GM23338 (cell line): ENCODE data around the gene ZPLD1. TPM values are rescaled to one million over a fixed set of nuclear protein-coding genes. Genes with fewer than 3 reads are reported as not detected.

ENCODE experiments used
- ATAC-seq: fragments of 200-7000 bp; cut with Tn5 transposase; 3 replicates; pipeline ENCODE4 v1.9.1; 2020
- DNase-seq: peaks from one replicate; pipeline ENCODE4 v3.0.0-alpha.2; 2015; ENCODE audit warnings: low spot score
- H2AFZ ChIP-seq: fragments of 200-600 bp; sonication (generic); 2 replicates; pipeline ENCODE4 v1.8.0; 2016; ENCODE audit warnings: antibody characterized with exemption, mild to moderate bottlenecking, moderate library complexity
- H3F3A ChIP-seq: fragments of 200-600 bp; sonication (generic); replicated peaks from 2 replicates; pipeline ENCODE4 v1.8.0; 2017; ENCODE audit warnings: antibody characterized with exemption, mixed run types, low read depth
- H3K27ac ChIP-seq: fragments of 200-600 bp; sonication (generic); 2 replicates; pipeline ENCODE4 v1.6.1; 2016; ENCODE audit warnings: low read depth
- H3K27me3 ChIP-seq: fragments of 200-600 bp; sonication (generic); 2 replicates; pipeline ENCODE4 v1.8.0; 2016; ENCODE audit warnings: mild to moderate bottlenecking, mixed run types, moderate library complexity; ENCODE audit not compliant: insufficient read depth
- H3K36me3 ChIP-seq: fragments of 200-600 bp; sonication (generic); 2 replicates; pipeline ENCODE4 v1.8.0; 2016; ENCODE audit warnings: mild to moderate bottlenecking; ENCODE audit not compliant: insufficient read depth
- H3K4me1 ChIP-seq: fragments of 200-600 bp; sonication (generic); 2 replicates; pipeline ENCODE4 v1.8.0; 2016; ENCODE audit warnings: mild to moderate bottlenecking, moderate library complexity; ENCODE audit not compliant: insufficient read depth
- H3K4me2 ChIP-seq: fragments of 200-600 bp; sonication (generic); 2 replicates; pipeline ENCODE4 v1.7.1; 2017; ENCODE audit warnings: mixed run types
- H3K4me3 ChIP-seq: fragments of 200-600 bp; sonication (generic); 2 replicates; pipeline ENCODE4 v1.6.1; 2016; ENCODE audit warnings: mixed run types
- H3K79me2 ChIP-seq: fragments of 200-600 bp; sonication (generic); replicated peaks from 2 replicates; pipeline ENCODE4 v1.8.0; 2017; ENCODE audit warnings: mild to moderate bottlenecking; ENCODE audit not compliant: insufficient read depth
- H3K9me2 ChIP-seq: fragments of 200-600 bp; sonication (generic); 2 replicates; pipeline ENCODE4 v1.8.0; 2017; ENCODE audit not compliant: insufficient read depth
- H4K20me1 ChIP-seq: fragments of 200-600 bp; sonication (generic); replicated peaks from 2 replicates; pipeline ENCODE4 v1.8.0; 2017; ENCODE audit warnings: mild to moderate bottlenecking; ENCODE audit not compliant: insufficient read depth
- H3K27ac Mint-ChIP-seq: 2 replicates; pipeline ENCODE4 v1.8.0; 2020; ENCODE audit warnings: inconsistent platforms, mild to moderate bottlenecking, moderate library complexity, mixed read lengths
- H3K27me3 Mint-ChIP-seq: 3 replicates; pipeline ENCODE4 v1.8.0; 2022; ENCODE audit warnings: low read depth, mild to moderate bottlenecking, moderate library complexity, mixed read lengths, inconsistent platforms; ENCODE audit not compliant: insufficient read depth, poor library complexity
- H3K36me3 Mint-ChIP-seq: 3 replicates; pipeline ENCODE4 v1.8.0; 2021; ENCODE audit warnings: low read depth, mild to moderate bottlenecking, inconsistent platforms, moderate library complexity, mixed read lengths
- H3K4me1 Mint-ChIP-seq: 3 replicates; pipeline ENCODE4 v1.8.0; 2020; ENCODE audit warnings: mild to moderate bottlenecking, inconsistent platforms, mixed read lengths
- H3K4me3 Mint-ChIP-seq: 3 replicates; pipeline ENCODE4 v1.8.0; 2021; ENCODE audit warnings: moderate library complexity, mild to moderate bottlenecking, inconsistent platforms, mixed read lengths
- H3K9me3 Mint-ChIP-seq: 3 replicates; pipeline ENCODE4 v1.8.0; 2020; ENCODE audit warnings: moderate library complexity, mild to moderate bottlenecking, inconsistent platforms, mixed read lengths
- EZH2 ChIP-seq: fragments of 200-600 bp; sonication (generic); IDR thresholded peaks from one replicate; pipeline ENCODE4 v1.8.0; 2017; ENCODE audit warnings: antibody characterized with exemption, mild to moderate bottlenecking, low read depth; ENCODE audit not compliant: unreplicated experiment
- JUNB ChIP-seq: IDR thresholded peaks from one replicate; pipeline ENCODE4 v1.6.1; 2016; ENCODE audit warnings: antibody characterized with exemption; ENCODE audit not compliant: unreplicated experiment
- NANOG ChIP-seq: IDR thresholded peaks from 2 replicates; pipeline ENCODE4 v1.6.1; 2016; ENCODE audit warnings: antibody characterized with exemption, borderline replicate concordance
- POLR2AphosphoS5 ChIP-seq: IDR thresholded peaks from 2 replicates; pipeline ENCODE4 v1.6.1; 2016; ENCODE audit warnings: antibody characterized with exemption, low read depth
- STAT1 ChIP-seq: IDR thresholded peaks from one replicate; pipeline ENCODE4 v1.6.1; 2016; ENCODE audit warnings: antibody characterized with exemption; ENCODE audit not compliant: unreplicated experiment
- ZNF114 ChIP-seq: fragments of 250-450 bp; sonication (Bioruptor Pico); IDR thresholded peaks from 2 replicates; pipeline ENCODE4 v1.5.0; 2020; ENCODE audit warnings: mild to moderate bottlenecking, moderate library complexity
- ZNF331 ChIP-seq: fragments of 250-450 bp; sonication (Bioruptor Pico); IDR thresholded peaks from 2 replicates; pipeline ENCODE4 v1.5.0; 2020; ENCODE audit warnings: low read depth, mild to moderate bottlenecking, moderate library complexity
- polyA plus RNA-seq: library from polyadenylated mRNA; unstranded; fragments of >200 nt; fragmentation: Nextera tagmentation; extraction: Ambion mirVana; gene quantifications from 2 replicates; pipeline ENCODE4 v1.2.1, GENCODE V29; 2016
- total RNA-seq: library from RNA; depleted of rRNA; stranded (reverse); fragments of >200 nt; shearing (Covaris generic); gene quantifications from 2 replicates; pipeline ENCODE4 v1.2.3, GENCODE V29; 2014
- TF ChIP-seq, protein P1 (sequence below): fragments of 250-450 bp; sonication (Bioruptor Pico); IDR thresholded peaks from 2 replicates; pipeline ENCODE4 v1.5.0; 2020; ENCODE audit warnings: mild to moderate bottlenecking, moderate library complexity
- TF ChIP-seq, protein P2 (sequence below): IDR thresholded peaks from 2 replicates; pipeline ENCODE4 v1.6.1; 2016; ENCODE audit warnings: antibody characterized with exemption
- TF ChIP-seq, protein P3 (sequence below): IDR thresholded peaks from one replicate; pipeline ENCODE4 v1.6.1; 2018; ENCODE audit warnings: antibody characterized with exemption; ENCODE audit not compliant: unreplicated experiment
- TF ChIP-seq, protein P4 (sequence below), 2 experiments: fragments of 200-600 bp in 1 of 2; sonication (generic) in 1 of 2; conservative IDR thresholded peaks; 2 replicates each; pipeline versions ENCODE4 v1.5.1 to v1.6.1; 2016 to 2017; ENCODE audit warnings: antibody characterized with exemption in 2 of 2, low read depth in 2 of 2, mild to moderate bottlenecking in 2 of 2, moderate library complexity in 1 of 2

ZPLD1 gene
- total and polyA plus RNA-seq, 2 experiments from 2014 or later, result not detected

DNA sequence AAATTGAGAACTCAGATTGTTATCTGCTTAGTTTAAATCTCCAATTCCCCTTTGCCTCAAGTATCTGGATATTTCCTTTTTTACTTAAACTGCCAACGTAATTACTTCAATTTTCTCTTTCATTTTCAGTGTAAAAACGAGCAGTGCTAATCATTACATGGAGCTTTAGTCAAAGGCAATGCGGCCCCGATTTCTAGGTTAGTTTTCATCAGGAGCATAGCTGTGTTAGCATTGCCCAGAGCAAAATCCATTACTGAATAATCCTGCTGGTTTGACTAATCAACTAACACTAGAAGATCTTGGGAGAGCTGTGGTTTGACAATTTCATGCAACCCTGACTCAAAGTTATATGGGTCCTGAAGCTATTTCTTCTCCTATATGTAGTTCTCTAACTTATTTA is 46.2 kb downstream of the ZPLD1 start:
- no peaks in the 10 kb centered on the region for H3K9me2 ChIP-seq
- DNase-seq, result no peak
- H2AFZ ChIP-seq, result 0 out of 2 replicates have a peak overlapping the region, but pooled peaks have one; percentile 2
- H3K4me3 ChIP-seq, result no peak overlapping the region
- H4K20me1 ChIP-seq, result no peaks in the 10 kb centered on the region
- ATAC-seq, result no peak
- no peaks in the 10 kb centered on the region for H3K27me3 ChIP-seq
- Mint-ChIP-seq H3K36me3 (no peaks in the 10 kb centered on the region), H3K4me1 (peaks cover 19% of the 10 kb centered on the region), H3K4me3 (no peak overlapping the region), H3K27ac (peak overlapping the region; percentile 66; the same call in 1 of the 2 replicates), H3K9me3 (peaks cover under 1% of the 10 kb centered on the region; the same call in 1 of the 3 replicates), H3K27me3 (no peaks in the 10 kb centered on the region)
- no peak overlapping the region for H3K4me2 ChIP-seq
- H3K36me3 ChIP-seq, result no peaks in the 10 kb centered on the region
- TF ChIP-seq, protein P1, sequence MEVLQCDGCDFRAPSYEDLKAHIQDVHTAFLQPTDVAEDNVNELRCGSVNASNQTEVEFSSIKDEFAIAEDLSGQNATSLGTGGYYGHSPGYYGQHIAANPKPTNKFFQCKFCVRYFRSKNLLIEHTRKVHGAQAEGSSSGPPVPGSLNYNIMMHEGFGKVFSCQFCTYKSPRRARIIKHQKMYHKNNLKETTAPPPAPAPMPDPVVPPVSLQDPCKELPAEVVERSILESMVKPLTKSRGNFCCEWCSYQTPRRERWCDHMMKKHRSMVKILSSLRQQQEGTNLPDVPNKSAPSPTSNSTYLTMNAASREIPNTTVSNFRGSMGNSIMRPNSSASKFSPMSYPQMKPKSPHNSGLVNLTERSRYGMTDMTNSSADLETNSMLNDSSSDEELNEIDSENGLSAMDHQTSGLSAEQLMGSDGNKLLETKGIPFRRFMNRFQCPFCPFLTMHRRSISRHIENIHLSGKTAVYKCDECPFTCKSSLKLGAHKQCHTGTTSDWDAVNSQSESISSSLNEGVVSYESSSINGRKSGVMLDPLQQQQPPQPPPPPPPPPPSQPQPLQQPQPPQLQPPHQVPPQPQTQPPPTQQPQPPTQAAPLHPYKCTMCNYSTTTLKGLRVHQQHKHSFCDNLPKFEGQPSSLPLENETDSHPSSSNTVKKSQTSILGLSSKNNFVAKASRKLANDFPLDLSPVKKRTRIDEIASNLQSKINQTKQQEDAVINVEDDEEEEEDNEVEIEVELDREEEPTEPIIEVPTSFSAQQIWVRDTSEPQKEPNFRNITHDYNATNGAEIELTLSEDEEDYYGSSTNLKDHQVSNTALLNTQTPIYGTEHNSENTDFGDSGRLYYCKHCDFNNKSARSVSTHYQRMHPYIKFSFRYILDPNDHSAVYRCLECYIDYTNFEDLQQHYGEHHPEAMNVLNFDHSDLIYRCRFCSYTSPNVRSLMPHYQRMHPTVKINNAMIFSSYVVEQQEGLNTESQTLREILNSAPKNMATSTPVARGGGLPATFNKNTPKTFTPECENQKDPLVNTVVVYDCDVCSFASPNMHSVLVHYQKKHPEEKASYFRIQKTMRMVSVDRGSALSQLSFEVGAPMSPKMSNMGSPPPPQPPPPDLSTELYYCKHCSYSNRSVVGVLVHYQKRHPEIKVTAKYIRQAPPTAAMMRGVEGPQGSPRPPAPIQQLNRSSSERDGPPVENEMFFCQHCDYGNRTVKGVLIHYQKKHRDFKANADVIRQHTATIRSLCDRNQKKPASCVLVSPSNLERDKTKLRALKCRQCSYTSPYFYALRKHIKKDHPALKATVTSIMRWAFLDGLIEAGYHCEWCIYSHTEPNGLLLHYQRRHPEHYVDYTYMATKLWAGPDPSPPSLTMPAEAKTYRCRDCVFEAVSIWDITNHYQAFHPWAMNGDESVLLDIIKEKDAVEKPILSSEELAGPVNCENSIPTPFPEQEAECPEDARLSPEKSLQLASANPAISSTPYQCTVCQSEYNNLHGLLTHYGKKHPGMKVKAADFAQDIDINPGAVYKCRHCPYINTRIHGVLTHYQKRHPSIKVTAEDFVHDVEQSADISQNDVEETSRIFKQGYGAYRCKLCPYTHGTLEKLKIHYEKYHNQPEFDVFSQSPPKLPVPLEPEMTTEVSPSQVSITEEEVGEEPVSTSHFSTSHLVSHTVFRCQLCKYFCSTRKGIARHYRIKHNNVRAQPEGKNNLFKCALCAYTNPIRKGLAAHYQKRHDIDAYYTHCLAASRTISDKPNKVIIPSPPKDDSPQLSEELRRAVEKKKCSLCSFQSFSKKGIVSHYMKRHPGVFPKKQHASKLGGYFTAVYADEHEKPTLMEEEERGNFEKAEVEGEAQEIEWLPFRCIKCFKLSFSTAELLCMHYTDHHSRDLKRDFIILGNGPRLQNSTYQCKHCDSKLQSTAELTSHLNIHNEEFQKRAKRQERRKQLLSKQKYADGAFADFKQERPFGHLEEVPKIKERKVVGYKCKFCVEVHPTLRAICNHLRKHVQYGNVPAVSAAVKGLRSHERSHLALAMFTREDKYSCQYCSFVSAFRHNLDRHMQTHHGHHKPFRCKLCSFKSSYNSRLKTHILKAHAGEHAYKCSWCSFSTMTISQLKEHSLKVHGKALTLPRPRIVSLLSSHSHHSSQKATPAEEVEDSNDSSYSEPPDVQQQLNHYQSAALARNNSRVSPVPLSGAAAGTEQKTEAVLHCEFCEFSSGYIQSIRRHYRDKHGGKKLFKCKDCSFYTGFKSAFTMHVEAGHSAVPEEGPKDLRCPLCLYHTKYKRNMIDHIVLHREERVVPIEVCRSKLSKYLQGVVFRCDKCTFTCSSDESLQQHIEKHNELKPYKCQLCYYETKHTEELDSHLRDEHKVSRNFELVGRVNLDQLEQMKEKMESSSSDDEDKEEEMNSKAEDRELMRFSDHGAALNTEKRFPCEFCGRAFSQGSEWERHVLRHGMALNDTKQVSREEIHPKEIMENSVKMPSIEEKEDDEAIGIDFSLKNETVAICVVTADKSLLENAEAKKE (CRISPR knock-in tag), result no peak
- TF ChIP-seq NANOG, result no peak
- no peak for TF ChIP-seq ZNF331
- TF ChIP-seq EZH2, result no peak
- TF ChIP-seq, protein P2, sequence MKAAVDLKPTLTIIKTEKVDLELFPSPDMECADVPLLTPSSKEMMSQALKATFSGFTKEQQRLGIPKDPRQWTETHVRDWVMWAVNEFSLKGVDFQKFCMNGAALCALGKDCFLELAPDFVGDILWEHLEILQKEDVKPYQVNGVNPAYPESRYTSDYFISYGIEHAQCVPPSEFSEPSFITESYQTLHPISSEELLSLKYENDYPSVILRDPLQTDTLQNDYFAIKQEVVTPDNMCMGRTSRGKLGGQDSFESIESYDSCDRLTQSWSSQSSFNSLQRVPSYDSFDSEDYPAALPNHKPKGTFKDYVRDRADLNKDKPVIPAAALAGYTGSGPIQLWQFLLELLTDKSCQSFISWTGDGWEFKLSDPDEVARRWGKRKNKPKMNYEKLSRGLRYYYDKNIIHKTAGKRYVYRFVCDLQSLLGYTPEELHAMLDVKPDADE, result no peak
- no peak for TF ChIP-seq JUNB
- TF ChIP-seq POLR2AphosphoS5, result no peak
- no peak for TF ChIP-seq STAT1
- TF ChIP-seq, protein P3, sequence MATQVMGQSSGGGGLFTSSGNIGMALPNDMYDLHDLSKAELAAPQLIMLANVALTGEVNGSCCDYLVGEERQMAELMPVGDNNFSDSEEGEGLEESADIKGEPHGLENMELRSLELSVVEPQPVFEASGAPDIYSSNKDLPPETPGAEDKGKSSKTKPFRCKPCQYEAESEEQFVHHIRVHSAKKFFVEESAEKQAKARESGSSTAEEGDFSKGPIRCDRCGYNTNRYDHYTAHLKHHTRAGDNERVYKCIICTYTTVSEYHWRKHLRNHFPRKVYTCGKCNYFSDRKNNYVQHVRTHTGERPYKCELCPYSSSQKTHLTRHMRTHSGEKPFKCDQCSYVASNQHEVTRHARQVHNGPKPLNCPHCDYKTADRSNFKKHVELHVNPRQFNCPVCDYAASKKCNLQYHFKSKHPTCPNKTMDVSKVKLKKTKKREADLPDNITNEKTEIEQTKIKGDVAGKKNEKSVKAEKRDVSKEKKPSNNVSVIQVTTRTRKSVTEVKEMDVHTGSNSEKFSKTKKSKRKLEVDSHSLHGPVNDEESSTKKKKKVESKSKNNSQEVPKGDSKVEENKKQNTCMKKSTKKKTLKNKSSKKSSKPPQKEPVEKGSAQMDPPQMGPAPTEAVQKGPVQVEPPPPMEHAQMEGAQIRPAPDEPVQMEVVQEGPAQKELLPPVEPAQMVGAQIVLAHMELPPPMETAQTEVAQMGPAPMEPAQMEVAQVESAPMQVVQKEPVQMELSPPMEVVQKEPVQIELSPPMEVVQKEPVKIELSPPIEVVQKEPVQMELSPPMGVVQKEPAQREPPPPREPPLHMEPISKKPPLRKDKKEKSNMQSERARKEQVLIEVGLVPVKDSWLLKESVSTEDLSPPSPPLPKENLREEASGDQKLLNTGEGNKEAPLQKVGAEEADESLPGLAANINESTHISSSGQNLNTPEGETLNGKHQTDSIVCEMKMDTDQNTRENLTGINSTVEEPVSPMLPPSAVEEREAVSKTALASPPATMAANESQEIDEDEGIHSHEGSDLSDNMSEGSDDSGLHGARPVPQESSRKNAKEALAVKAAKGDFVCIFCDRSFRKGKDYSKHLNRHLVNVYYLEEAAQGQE, result no peak
- TF ChIP-seq ZNF114 (CRISPR knock-in tag), result no peak
- TF ChIP-seq, protein P4, sequence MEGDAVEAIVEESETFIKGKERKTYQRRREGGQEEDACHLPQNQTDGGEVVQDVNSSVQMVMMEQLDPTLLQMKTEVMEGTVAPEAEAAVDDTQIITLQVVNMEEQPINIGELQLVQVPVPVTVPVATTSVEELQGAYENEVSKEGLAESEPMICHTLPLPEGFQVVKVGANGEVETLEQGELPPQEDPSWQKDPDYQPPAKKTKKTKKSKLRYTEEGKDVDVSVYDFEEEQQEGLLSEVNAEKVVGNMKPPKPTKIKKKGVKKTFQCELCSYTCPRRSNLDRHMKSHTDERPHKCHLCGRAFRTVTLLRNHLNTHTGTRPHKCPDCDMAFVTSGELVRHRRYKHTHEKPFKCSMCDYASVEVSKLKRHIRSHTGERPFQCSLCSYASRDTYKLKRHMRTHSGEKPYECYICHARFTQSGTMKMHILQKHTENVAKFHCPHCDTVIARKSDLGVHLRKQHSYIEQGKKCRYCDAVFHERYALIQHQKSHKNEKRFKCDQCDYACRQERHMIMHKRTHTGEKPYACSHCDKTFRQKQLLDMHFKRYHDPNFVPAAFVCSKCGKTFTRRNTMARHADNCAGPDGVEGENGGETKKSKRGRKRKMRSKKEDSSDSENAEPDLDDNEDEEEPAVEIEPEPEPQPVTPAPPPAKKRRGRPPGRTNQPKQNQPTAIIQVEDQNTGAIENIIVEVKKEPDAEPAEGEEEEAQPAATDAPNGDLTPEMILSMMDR (conservative IDR thresholded peaks at IDR 0.05; ENCODE audit: low read depth in 2 of 2), result no peak
- no peak overlapping the region for H3K27ac ChIP-seq
- no peaks in the 10 kb centered on the region for H3F3A ChIP-seq
- peaks cover 6% of the 10 kb centered on the region; the same call in 1 of the 2 replicates for H3K4me1 ChIP-seq
- no peaks in the 10 kb centered on the region for H3K79me2 ChIP-seq
